ENCODE measurements around the gene ZNF211. TPM values are rescaled to one million over a fixed set of nuclear protein-coding genes. Genes with fewer than 3 reads are reported as not detected.

Gene ZNF211
- total RNA-seq, 4 donors from 2014 or later: 8.8 to 20.6 (median 16.8) TPM

DNA sequence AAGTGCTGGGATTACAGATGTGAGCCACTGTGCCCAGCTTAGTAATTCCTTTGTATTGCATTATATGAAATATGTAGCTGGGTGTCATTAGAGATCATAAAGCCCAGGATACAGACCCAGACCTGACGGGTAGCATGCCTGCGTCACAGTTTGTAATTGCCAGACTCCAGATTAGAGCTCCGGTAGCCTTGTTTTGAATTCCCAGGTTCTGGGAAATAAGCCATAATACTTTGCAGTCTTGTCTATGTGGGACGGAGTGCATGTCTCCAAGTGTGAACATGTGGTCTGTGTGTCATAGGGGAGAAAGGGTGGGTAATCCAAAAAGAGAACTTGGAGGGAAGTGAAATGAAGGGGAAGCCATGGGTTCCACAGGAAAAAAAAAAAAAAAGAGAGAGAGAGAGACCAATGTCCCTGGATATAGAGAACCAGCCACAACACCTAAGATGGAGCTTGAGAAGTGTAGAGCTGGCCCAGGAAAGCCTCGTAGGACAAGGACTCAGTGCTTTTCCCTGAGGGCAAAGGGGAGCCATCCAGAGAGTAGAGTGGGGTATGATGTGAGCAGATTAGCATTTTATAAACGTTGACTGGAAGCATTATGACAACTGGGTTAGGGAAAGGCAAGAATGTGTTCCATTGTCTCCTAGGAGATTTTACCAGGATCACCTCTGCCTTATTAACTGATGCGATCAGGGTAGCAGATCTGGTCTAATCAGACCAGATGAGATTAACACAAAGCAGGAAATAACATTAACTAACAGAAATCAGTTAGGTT, 38.3 kb downstream of the ZNF211 start:
- Histone ChIP-seq H3K27ac (no peak overlapping the region), H3K27me3 (no peaks in the 10 kb centered on the region), H3K4me1 (no peaks in the 10 kb centered on the region), H3K4me3 (no peak overlapping the region), H3K9me3 (no peaks in the 10 kb centered on the region), H3K36me3 (no peaks in the 10 kb centered on the region)
- TF ChIP-seq POLR2A (IDR thresholded peaks at IDR 0.05): no peak
- TF ChIP-seq, protein P1, sequence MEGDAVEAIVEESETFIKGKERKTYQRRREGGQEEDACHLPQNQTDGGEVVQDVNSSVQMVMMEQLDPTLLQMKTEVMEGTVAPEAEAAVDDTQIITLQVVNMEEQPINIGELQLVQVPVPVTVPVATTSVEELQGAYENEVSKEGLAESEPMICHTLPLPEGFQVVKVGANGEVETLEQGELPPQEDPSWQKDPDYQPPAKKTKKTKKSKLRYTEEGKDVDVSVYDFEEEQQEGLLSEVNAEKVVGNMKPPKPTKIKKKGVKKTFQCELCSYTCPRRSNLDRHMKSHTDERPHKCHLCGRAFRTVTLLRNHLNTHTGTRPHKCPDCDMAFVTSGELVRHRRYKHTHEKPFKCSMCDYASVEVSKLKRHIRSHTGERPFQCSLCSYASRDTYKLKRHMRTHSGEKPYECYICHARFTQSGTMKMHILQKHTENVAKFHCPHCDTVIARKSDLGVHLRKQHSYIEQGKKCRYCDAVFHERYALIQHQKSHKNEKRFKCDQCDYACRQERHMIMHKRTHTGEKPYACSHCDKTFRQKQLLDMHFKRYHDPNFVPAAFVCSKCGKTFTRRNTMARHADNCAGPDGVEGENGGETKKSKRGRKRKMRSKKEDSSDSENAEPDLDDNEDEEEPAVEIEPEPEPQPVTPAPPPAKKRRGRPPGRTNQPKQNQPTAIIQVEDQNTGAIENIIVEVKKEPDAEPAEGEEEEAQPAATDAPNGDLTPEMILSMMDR (IDR thresholded peaks at IDR 0.05): no peak
- DNase-seq: no peak

DNA sequence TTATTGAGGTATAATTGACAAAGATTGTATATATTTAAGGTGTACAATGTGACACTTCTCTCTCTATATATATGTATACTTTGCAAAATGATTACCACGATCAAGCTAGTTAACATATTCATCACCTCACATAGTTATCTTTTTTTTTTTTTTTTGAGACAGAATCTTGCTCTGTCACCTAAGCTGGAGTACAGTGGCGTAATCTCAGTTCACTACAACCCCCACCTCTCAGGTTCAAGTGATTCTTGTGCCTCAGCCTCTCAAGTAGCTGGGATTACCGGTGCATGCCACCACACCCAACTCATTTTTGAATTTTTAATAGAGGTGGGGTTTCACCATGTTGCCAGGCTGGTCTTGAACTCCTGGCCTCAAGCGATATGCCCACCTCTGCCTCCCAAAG, 39.5 kb downstream of the ZNF211 start:
- H3K36me3 ChIP-seq: no peaks in the 10 kb centered on the region
- H3K4me3 ChIP-seq: no peak overlapping the region
- H3K9me3 ChIP-seq: no peaks in the 10 kb centered on the region
- no peak for DNase-seq
- H3K27me3 ChIP-seq: no peaks in the 10 kb centered on the region
- H3K4me1 ChIP-seq: no peaks in the 10 kb centered on the region
- TF ChIP-seq POLR2A (IDR thresholded peaks at IDR 0.05): no peak
- TF ChIP-seq, protein P1 (IDR thresholded peaks at IDR 0.05): no peak
- H3K27ac ChIP-seq: no peak overlapping the region

DNA sequence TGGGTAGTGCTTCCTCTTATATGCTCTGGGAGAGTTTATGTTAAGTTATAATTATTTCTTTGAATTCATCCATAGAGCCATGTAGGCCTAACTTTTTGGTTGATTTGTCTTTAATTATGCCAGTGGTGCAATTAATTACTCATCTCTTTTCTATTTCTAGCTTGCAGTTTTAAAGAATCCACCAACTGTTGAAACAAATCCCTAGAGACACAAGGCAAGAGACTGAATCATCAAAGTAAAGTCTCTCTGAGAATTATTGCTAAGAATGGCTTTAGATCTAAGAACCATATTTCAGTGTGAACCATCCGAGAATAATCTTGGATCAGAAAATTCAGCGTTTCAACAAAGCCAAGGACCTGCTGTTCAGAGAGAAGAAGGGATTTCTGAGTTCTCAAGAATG, 42.9 kb downstream of the ZNF211 start:
- no peaks in the 10 kb centered on the region for H3K9me3 ChIP-seq

DNA sequence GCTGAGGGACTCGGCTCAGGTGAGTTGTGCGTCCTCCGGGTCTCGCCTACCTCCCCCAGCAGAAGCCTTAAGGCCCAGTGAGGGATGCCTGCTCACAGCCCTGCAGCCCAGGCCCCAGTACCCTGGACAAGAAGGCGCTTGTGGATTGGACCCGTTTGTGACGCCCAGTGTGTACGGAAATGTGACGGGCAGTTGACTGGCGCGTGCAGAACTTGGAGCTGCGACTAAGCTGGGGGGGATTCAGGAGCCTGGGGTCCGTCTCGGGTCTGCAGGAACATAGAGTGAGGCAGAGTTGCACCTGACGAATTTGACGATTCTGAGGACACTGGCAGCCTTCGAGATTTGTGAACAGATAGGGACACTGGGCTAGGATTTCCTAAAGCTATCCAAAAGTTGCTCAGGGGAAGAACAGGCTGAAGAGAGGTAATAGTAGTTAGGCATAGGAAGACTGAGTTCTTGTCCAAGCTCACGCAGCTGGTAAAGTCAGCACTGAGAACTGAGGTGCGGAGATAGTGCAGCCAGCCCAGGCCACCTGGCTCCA, 49.3 kb downstream of the ZNF211 start:
- Histone ChIP-seq H3K36me3 (peaks cover 0 to 28% (median 0%) of the 10 kb centered on the region in 3 donors), H3K27ac (peak overlapping the region; percentile 29 to 67 (median 44)), H3K4me1 (peaks cover 0 to 13% (median 4%) of the 10 kb centered on the region in 4 donors), H3K27me3 (no peaks in the 10 kb centered on the region), H3K9me3 (peaks cover 0 to 46% (median 26%) of the 10 kb centered on the region in 4 donors), H3K4me3 (peak overlapping the region; percentile 76 to 96 (median 85))
- DNase-seq: no peak
- TF ChIP-seq, protein P1 (IDR thresholded peaks at IDR 0.05): no peak
- no peak for TF ChIP-seq POLR2A (IDR thresholded peaks at IDR 0.05)

More for the DNA sequence above, 42.9 kb downstream of the ZNF211 start:
- Histone ChIP-seq H3K4me3 (no peak overlapping the region), H3K4me1 (no peaks in the 10 kb centered on the region), H3K36me3 (no peaks in the 10 kb centered on the region), H3K27ac (no peak overlapping the region), H3K27me3 (no peaks in the 10 kb centered on the region)
- TF ChIP-seq, protein P1 (IDR thresholded peaks at IDR 0.05): no peak
- TF ChIP-seq POLR2A (IDR thresholded peaks at IDR 0.05): no peak
- DNase-seq: no peak

DNA sequence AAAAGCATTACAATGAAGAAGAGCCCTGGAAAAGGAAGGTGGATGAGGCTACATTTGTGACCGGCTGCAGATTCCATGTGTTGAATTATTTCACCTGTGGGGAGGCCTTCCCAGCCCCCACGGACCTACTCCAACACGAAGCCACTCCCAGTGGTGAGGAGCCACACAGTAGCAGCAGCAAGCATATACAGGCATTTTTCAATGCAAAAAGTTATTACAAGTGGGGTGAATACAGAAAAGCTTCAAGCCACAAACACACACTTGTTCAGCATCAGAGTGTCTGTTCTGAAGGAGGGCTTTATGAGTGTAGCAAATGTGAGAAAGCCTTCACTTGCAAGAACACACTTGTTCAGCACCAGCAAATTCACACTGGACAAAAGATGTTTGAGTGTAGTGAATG, 53.8 kb downstream of the ZNF211 start:
- H3K27me3 ChIP-seq: no peaks in the 10 kb centered on the region
- H3K36me3 ChIP-seq: peaks cover 0 to 47% (median 0%) of the 10 kb centered on the region in 3 donors
- no peak overlapping the region for H3K27ac ChIP-seq
- no peak overlapping the region for H3K4me3 ChIP-seq
- DNase-seq: no peak
- TF ChIP-seq, protein P1 (IDR thresholded peaks at IDR 0.05): no peak
- no peak for TF ChIP-seq POLR2A (IDR thresholded peaks at IDR 0.05)
- peaks cover 0 to 87% (median 42%) of the 10 kb centered on the region in 4 donors for H3K9me3 ChIP-seq
- H3K4me1 ChIP-seq: peaks cover 0 to 13% (median 4%) of the 10 kb centered on the region in 4 donors
